ENCODE results near the gene KHDC1L.

The KHDC1L gene

GRCh38 chr6:73227606-73228255, 2.4 kb upstream of the KHDC1L start:
- TF ChIP-seq, protein P1, sequence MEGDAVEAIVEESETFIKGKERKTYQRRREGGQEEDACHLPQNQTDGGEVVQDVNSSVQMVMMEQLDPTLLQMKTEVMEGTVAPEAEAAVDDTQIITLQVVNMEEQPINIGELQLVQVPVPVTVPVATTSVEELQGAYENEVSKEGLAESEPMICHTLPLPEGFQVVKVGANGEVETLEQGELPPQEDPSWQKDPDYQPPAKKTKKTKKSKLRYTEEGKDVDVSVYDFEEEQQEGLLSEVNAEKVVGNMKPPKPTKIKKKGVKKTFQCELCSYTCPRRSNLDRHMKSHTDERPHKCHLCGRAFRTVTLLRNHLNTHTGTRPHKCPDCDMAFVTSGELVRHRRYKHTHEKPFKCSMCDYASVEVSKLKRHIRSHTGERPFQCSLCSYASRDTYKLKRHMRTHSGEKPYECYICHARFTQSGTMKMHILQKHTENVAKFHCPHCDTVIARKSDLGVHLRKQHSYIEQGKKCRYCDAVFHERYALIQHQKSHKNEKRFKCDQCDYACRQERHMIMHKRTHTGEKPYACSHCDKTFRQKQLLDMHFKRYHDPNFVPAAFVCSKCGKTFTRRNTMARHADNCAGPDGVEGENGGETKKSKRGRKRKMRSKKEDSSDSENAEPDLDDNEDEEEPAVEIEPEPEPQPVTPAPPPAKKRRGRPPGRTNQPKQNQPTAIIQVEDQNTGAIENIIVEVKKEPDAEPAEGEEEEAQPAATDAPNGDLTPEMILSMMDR (IDR thresholded peaks at IDR 0.05): no peak
- H3K27me3 ChIP-seq: no peaks in the 10 kb centered on the region

DNA sequence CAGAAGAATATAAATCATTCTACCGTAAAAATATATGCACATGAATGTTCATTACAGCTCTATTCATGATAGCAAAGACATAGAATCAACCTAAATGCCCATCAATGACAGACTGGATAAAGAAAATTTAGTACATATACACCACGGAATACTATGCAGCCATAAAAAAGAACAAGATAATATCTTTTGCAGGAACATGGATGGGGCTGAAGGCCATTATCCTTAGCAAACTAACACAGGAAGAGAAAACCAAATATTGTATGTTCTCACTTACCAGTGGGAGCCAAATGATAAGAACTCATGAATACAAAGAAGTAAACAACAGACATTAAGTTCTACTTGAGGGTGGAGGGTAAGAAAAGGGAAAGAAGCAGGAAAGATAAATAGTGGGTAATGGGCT, 8.4 kb downstream of the KHDC1L start:
- no peak overlapping the region for H3K4me3 ChIP-seq (ENCODE audit: low read depth in 1 of 2, low read length in 1 of 2)
- H3K9me3 ChIP-seq: no peaks in the 10 kb centered on the region
- H3K4me1 ChIP-seq (ENCODE audit: control insufficient read depth in 1 of 2, insufficient read depth in 1 of 2, low read depth in 1 of 2, low read length in 1 of 2): peaks cover 0 to 6% of the 10 kb centered on the region in 2 experiments
- no peak overlapping the region for H3K27ac ChIP-seq
- H3K27me3 ChIP-seq: no peaks in the 10 kb centered on the region
- H3K36me3 ChIP-seq: no peaks in the 10 kb centered on the region
- TF ChIP-seq, protein P1 (IDR thresholded peaks at IDR 0.05): no peak

More at GRCh38 chr6:73227606-73228255, 2.4 kb upstream of the KHDC1L start:
- Histone ChIP-seq H3K36me3 (no peaks in the 10 kb centered on the region), H3K4me1 (ENCODE audit: control insufficient read depth in 1 of 2, insufficient read depth in 1 of 2, low read depth in 1 of 2, low read length in 1 of 2) (no peaks in the 10 kb centered on the region), H3K4me3 (ENCODE audit: low read depth in 1 of 2, low read length in 1 of 2) (no peak overlapping the region), H3K9me3 (no peaks in the 10 kb centered on the region), H3K27ac (no peak overlapping the region)

GRCh38 chr6:73209117-73209516, 16.2 kb downstream of the KHDC1L start:
- Histone ChIP-seq H3K27me3 (no peaks in the 10 kb centered on the region), H3K4me1 (ENCODE audit: control insufficient read depth in 1 of 2, insufficient read depth in 1 of 2, low read depth in 1 of 2, low read length in 1 of 2) (no peaks in the 10 kb centered on the region), H3K9me3 (no peaks in the 10 kb centered on the region), H3K27ac (no peak overlapping the region), H3K36me3 (no peaks in the 10 kb centered on the region), H3K4me3 (ENCODE audit: low read depth in 1 of 2, low read length in 1 of 2) (no peak overlapping the region)
- TF ChIP-seq, protein P1 (IDR thresholded peaks at IDR 0.05): no peak

DNA sequence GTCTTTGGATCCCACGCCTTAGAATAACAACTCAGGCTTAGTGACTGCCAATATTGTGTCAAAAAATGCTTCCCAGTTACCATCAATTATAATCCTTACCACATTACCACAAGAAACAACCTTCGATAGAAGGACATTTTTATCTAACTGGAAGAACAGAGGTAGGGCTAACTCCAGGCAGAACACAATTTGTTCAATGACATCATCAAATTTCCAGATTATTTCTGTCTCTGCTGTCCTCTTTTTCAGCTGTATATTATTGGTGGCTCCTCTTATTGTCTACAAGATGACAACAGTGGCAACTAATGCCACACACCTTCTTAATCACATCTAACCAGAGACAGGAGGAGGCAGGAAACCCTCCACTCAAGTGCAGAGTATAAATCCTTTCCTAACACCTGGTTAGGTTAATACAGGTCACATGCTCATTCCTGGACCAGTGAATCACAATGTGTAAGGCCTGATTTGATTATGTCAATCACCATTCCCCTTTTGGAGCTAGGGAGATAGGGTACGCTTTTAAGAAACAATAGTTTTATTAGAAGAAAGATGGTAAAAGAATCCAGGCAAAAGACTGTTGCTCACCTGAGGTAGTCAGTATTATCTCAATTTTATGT, 18.0 kb downstream of the KHDC1L start:
- H3K36me3 ChIP-seq: no peaks in the 10 kb centered on the region
- peaks cover 4 to 9% of the 10 kb centered on the region in 2 experiments for H3K4me1 ChIP-seq (ENCODE audit: control insufficient read depth in 1 of 2, insufficient read depth in 1 of 2, low read depth in 1 of 2, low read length in 1 of 2)
- no peak overlapping the region for H3K27ac ChIP-seq

GRCh38 chr6:73204252-73204651, 21.0 kb downstream of the KHDC1L start:
- TF ChIP-seq, protein P1 (IDR thresholded peaks at IDR 0.05): no peak
- no peaks in the 10 kb centered on the region for H3K36me3 ChIP-seq
- no peak overlapping the region for H3K27ac ChIP-seq
- H3K9me3 ChIP-seq: no peaks in the 10 kb centered on the region
- no peak overlapping the region for H3K4me3 ChIP-seq (ENCODE audit: low read depth in 1 of 2, low read length in 1 of 2)
- H3K27me3 ChIP-seq: no peaks in the 10 kb centered on the region
- peaks cover 7 to 9% of the 10 kb centered on the region in 2 experiments for H3K4me1 ChIP-seq (ENCODE audit: control insufficient read depth in 1 of 2, insufficient read depth in 1 of 2, low read depth in 1 of 2, low read length in 1 of 2)

More for the DNA sequence above, 18.0 kb downstream of the KHDC1L start:
- Histone ChIP-seq H3K27me3 (no peaks in the 10 kb centered on the region), H3K9me3 (no peaks in the 10 kb centered on the region), H3K4me3 (ENCODE audit: low read depth in 1 of 2, low read length in 1 of 2) (no peak overlapping the region)
- TF ChIP-seq, protein P1 (IDR thresholded peaks at IDR 0.05): no peak

Data from neutrophil (primary cell).